H9 (cell line): ENCODE measurements around the gene GLB1L. TPM values are rescaled to one million over a fixed set of nuclear protein-coding genes. Genes with fewer than 3 reads are reported as not detected.

Experiments
- DNase-seq: peaks from one replicate; pipeline ENCODE4 v3.0.0-alpha.2; 2017
- H2AFZ ChIP-seq: one replicate; pipeline ENCODE4 v1.6.1; 2013; ENCODE audit warnings: mild to moderate bottlenecking, low read length, control low read depth, moderate library complexity
- H2AK5ac ChIP-seq: 2 replicates; pipeline ENCODE4 v1.6.1; 2013; ENCODE audit warnings: low read length, control low read depth, mixed read lengths; ENCODE audit not compliant: insufficient read length
- H2BK120ac ChIP-seq: one replicate; pipeline ENCODE4 v1.6.1; 2013; ENCODE audit warnings: low read depth, mild to moderate bottlenecking, low read length, control low read depth, inconsistent platforms; ENCODE audit not compliant: poor library complexity, severe bottlenecking
- H2BK12ac ChIP-seq: 2 replicates; pipeline ENCODE4 v1.6.1; 2013; ENCODE audit warnings: low read length, control low read depth, mixed read lengths, low read depth; ENCODE audit not compliant: insufficient read length
- H2BK15ac ChIP-seq: 2 replicates; pipeline ENCODE4 v1.6.1; 2013; ENCODE audit warnings: low read depth, low read length, control low read depth
- H2BK20ac ChIP-seq: one replicate; pipeline ENCODE4 v1.6.1; 2013; ENCODE audit warnings: low read depth, mild to moderate bottlenecking, low read length, control low read depth, inconsistent platforms; ENCODE audit not compliant: poor library complexity, severe bottlenecking
- H2BK5ac ChIP-seq: 2 replicates; pipeline ENCODE4 v1.6.1; 2013; ENCODE audit warnings: low read length, control low read depth, mixed read lengths; ENCODE audit not compliant: insufficient read length
- H3K14ac ChIP-seq: 2 replicates; pipeline ENCODE4 v1.6.1; 2013; ENCODE audit warnings: low read length, control low read depth; ENCODE audit not compliant: insufficient read depth
- H3K18ac ChIP-seq: 2 replicates; pipeline ENCODE4 v1.6.1; 2013; ENCODE audit warnings: low read depth, mild to moderate bottlenecking, mixed read lengths, low read length, control low read depth; ENCODE audit not compliant: insufficient read length
- H3K23ac ChIP-seq: 2 replicates; pipeline ENCODE4 v1.6.1; 2013; ENCODE audit warnings: low read length, control low read depth, mixed read lengths, low read depth; ENCODE audit not compliant: insufficient read length
- H3K23me2 ChIP-seq: 2 replicates; pipeline ENCODE4 v1.6.1; 2013; ENCODE audit warnings: low read depth, mild to moderate bottlenecking, mixed read lengths, low read length, control low read depth; ENCODE audit not compliant: insufficient read length, poor library complexity, severe bottlenecking
- H3K27ac ChIP-seq: 2 replicates; pipeline ENCODE4 v1.5.1; 2013; ENCODE audit warnings: low read length, control low read depth, mixed read lengths, low read depth; ENCODE audit not compliant: insufficient read length
- H3K27me3 ChIP-seq: 2 replicates; pipeline ENCODE4 v1.6.1; 2013; ENCODE audit warnings: low read length, control low read depth, inconsistent platforms; ENCODE audit not compliant: insufficient read depth
- H3K4ac ChIP-seq: 2 replicates; pipeline ENCODE4 v1.6.1; 2013; ENCODE audit warnings: low read depth, mild to moderate bottlenecking, control low read depth, inconsistent platforms, low read length, moderate library complexity
- H3K4me1 ChIP-seq: 2 replicates; pipeline ENCODE4 v1.6.1; 2013; ENCODE audit warnings: low read length, control low read depth, inconsistent platforms; ENCODE audit not compliant: insufficient read depth
- H3K4me2 ChIP-seq: 2 replicates; pipeline ENCODE4 v1.6.1; 2013; ENCODE audit warnings: low read length, control low read depth, mixed read lengths; ENCODE audit not compliant: insufficient read length, insufficient read depth
- H3K56ac ChIP-seq: 2 replicates; pipeline ENCODE4 v1.6.1; 2013; ENCODE audit warnings: low read depth, mild to moderate bottlenecking, mixed read lengths, low read length, control low read depth; ENCODE audit not compliant: insufficient read length
- H3K79me1 ChIP-seq: 2 replicates; pipeline ENCODE4 v1.6.1; 2013; ENCODE audit warnings: low read depth, mild to moderate bottlenecking, moderate library complexity, low read length, control low read depth, inconsistent platforms; ENCODE audit not compliant: insufficient read depth, poor library complexity, severe bottlenecking
- H3K79me2 ChIP-seq: 2 replicates; pipeline ENCODE4 v1.6.1; 2013; ENCODE audit warnings: low read length, control low read depth, inconsistent platforms; ENCODE audit not compliant: insufficient read depth
- H3K9ac ChIP-seq: 2 replicates; pipeline ENCODE4 v1.6.1; 2013; ENCODE audit warnings: low read length, control low read depth, mixed read lengths; ENCODE audit not compliant: insufficient read length; ENCODE audit errors: extremely low read depth
- H3K9me3 ChIP-seq: one replicate; pipeline ENCODE4 v1.6.1; 2013; ENCODE audit warnings: low read depth, low read length, inconsistent platforms; ENCODE audit not compliant: control insufficient read depth
- H3T11ph ChIP-seq: one replicate; pipeline ENCODE4 v1.6.1; 2013; ENCODE audit warnings: mild to moderate bottlenecking, low read length, control low read depth, inconsistent platforms
- H4K20me1 ChIP-seq: one replicate; pipeline ENCODE4 v1.6.1; 2013; ENCODE audit not compliant: control insufficient read depth, insufficient read length, insufficient read depth
- H4K5ac ChIP-seq: 2 replicates; pipeline ENCODE4 v1.6.1; 2013; ENCODE audit warnings: low read depth, mild to moderate bottlenecking, mixed read lengths, low read length, control low read depth; ENCODE audit not compliant: insufficient read length
- H4K8ac ChIP-seq: replicated peaks from 2 replicates; pipeline ENCODE4 v1.6.1; 2013; ENCODE audit warnings: low read length, control low read depth, mixed read lengths, low read depth; ENCODE audit not compliant: insufficient read length
- H4K91ac ChIP-seq: 2 replicates; pipeline ENCODE4 v1.6.1; 2013; ENCODE audit warnings: low read depth, mild to moderate bottlenecking, moderate library complexity, mixed read lengths, low read length, control low read depth; ENCODE audit not compliant: insufficient read length
- H3K27ac Mint-ChIP-seq, 3 experiments: 2 replicates in 2 of 3; 3 replicates in 1 of 3; pipeline ENCODE4 v1.8.0; 2020 to 2021; ENCODE audit warnings: mixed read lengths in 3 of 3, mild to moderate bottlenecking in 1 of 3, moderate library complexity in 1 of 3
- H3K27me3 Mint-ChIP-seq: 2 replicates; pipeline ENCODE4 v1.8.0; 2021; ENCODE audit warnings: low read depth, mild to moderate bottlenecking, moderate library complexity, mixed read lengths
- H3K36me3 Mint-ChIP-seq, 3 experiments: 2 replicates in 2 of 3; 3 replicates in 1 of 3; pipeline ENCODE4 v1.8.0; 2020 to 2021; ENCODE audit warnings: low read depth in 3 of 3, mixed read lengths in 3 of 3; ENCODE audit not compliant: insufficient read depth in 1 of 3
- H3K4me1 Mint-ChIP-seq, 2 experiments: 2 replicates each; pipeline ENCODE4 v1.8.0; 2020; ENCODE audit warnings: mixed read lengths in 2 of 2
- H3K4me3 Mint-ChIP-seq, 2 experiments: 2 replicates in 1 of 2; 3 replicates in 1 of 2; pipeline ENCODE4 v1.8.0; 2020 to 2021; ENCODE audit warnings: mild to moderate bottlenecking in 2 of 2, mixed read lengths in 2 of 2, moderate library complexity in 1 of 2
- H3K9me3 Mint-ChIP-seq, 2 experiments: 2 replicates in 1 of 2; 3 replicates in 1 of 2; pipeline ENCODE4 v1.8.0; 2020; ENCODE audit warnings: mild to moderate bottlenecking in 2 of 2, mixed read lengths in 2 of 2, moderate library complexity in 1 of 2
- WGBS: extraction: QIAGEN DNeasy Blood & Tissue Kit; methylation state at CpG from one replicate; pipeline ENCODE4 v1.1.7; 2013; ENCODE audit warnings: missing lambda C conversion rate, low lambda C conversion rate, mixed read lengths; ENCODE audit not compliant: insufficient read length; ENCODE audit errors: extremely low coverage; 5-methylcytosine and 5-hydroxymethylcytosine counted together
- total RNA-seq: library from RNA; stranded (reverse); gene quantifications from 2 replicates; pipeline ENCODE4 v1.2.1, GENCODE V29; 2021
- TF ChIP-seq, protein P1 (sequence below): fragments of 200-600 bp; sonication (generic); conservative IDR thresholded peaks from 3 replicates; pipeline ENCODE4 v1.8.0; 2021; ENCODE audit warnings: antibody characterized with exemption, mild to moderate bottlenecking

Gene GLB1L
- total RNA-seq, 1 experiment from 2014 or later = 6.5 TPM

DNA sequence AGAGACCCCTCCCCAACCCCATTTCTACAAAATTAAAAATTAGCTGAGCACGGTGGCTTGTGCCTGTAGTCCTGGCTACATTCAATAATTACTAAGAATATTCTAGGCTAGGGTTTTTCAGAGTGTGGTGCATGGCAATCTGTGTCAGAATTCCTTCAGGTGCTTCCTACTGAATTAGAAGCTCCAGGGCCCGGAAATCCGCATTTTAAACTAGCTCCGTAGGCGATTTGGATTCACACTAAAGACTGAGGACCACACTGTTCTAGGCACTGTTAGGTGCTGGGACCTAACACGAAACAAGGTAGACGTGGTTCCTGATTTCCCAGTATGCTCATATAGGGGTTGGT is 39.3 kb downstream of the GLB1L start:
- TF ChIP-seq, protein P1, sequence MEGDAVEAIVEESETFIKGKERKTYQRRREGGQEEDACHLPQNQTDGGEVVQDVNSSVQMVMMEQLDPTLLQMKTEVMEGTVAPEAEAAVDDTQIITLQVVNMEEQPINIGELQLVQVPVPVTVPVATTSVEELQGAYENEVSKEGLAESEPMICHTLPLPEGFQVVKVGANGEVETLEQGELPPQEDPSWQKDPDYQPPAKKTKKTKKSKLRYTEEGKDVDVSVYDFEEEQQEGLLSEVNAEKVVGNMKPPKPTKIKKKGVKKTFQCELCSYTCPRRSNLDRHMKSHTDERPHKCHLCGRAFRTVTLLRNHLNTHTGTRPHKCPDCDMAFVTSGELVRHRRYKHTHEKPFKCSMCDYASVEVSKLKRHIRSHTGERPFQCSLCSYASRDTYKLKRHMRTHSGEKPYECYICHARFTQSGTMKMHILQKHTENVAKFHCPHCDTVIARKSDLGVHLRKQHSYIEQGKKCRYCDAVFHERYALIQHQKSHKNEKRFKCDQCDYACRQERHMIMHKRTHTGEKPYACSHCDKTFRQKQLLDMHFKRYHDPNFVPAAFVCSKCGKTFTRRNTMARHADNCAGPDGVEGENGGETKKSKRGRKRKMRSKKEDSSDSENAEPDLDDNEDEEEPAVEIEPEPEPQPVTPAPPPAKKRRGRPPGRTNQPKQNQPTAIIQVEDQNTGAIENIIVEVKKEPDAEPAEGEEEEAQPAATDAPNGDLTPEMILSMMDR = no peak
- Histone ChIP-seq H3T11ph (no peak overlapping the region), H2BK20ac (no peak overlapping the region), H2BK15ac (no peak overlapping the region), H4K5ac (no peak overlapping the region), H3K14ac (no peak overlapping the region), H3K23ac (no peak overlapping the region), H3K79me1 (no peaks in the 10 kb centered on the region), H3K27ac (no peak overlapping the region), H2AK5ac (no peak overlapping the region), H3K27me3 (no peaks in the 10 kb centered on the region), H3K18ac (no peak overlapping the region), H2BK120ac (no peak overlapping the region), H3K23me2 (peaks cover 4% of the 10 kb centered on the region), H3K79me2 (no peaks in the 10 kb centered on the region), H4K20me1 (no peaks in the 10 kb centered on the region), H2AFZ (no peak overlapping the region), H3K9ac (peak overlapping the region; percentile 26), H3K9me3 (no peaks in the 10 kb centered on the region), H4K8ac (no peak overlapping the region), H3K56ac (no peak overlapping the region), H3K4me2 (peak overlapping the region; percentile 87), H2BK12ac (no peak overlapping the region), H2BK5ac (no peak overlapping the region), H4K91ac (no peak overlapping the region), H3K4ac (no peak overlapping the region), H3K4me1 (no peaks in the 10 kb centered on the region)
- peaks cover 10% of the 10 kb centered on the region for H3K27me3 Mint-ChIP-seq
- no CpG with 5 or more reads among the region's 7 CpGs for WGBS
- peaks cover 3 to 5% of the 10 kb centered on the region in 2 experiments; a peak in 3 of 5 replicates for H3K9me3 Mint-ChIP-seq
- peaks cover 8 to 14% of the 10 kb centered on the region in 2 experiments for H3K4me1 Mint-ChIP-seq
- no peak for DNase-seq
- peaks cover 4 to 36% (median 30%) of the 10 kb centered on the region in 3 experiments for H3K36me3 Mint-ChIP-seq
- peak overlapping the region; percentile 83 to 88 for H3K4me3 Mint-ChIP-seq
- H3K27ac Mint-ChIP-seq = peak overlapping the region in 2 of 3 experiments; percentile 90 to 96; a peak in 3 of 7 replicates
